ENCODE data around the gene OR8B4. TPM values are rescaled to one million over a fixed set of nuclear protein-coding genes. Genes with fewer than 3 reads are reported as not detected.

Gene OR8B4
- total and polyA plus RNA-seq, 11 donors: not detected

DNA sequence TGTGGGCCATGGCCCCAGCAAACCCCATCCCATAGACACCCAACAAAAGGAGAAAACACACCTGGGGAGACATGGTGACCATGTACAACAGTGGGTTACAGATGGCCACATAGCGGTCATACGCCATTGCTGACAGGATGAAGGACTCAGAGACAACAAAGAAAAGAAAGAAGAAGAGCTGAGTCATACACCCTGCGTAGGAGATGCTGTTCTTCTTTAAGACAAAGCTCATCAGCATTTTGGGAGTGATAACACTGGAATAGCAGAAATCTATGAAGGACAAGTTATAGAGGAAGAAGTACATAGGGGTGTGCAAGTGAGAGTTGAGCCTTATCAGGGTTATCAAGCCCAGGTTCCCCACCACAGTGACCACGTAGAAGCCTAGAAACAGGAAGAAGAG is 15.9 kb upstream of the OR8B4 start:
- 82 to 89% (median 85%) methylated on average over 4 of the region's 4 CpGs for WGBS, 4 donors
- Histone ChIP-seq H3K9me3 (no peaks in the 10 kb centered on the region), H3K36me3 (no peaks in the 10 kb centered on the region), H3K27ac (no peak overlapping the region), H3K27me3 (no peaks in the 10 kb centered on the region), H3K4me1 (no peaks in the 10 kb centered on the region), H3K4me3 (no peak overlapping the region)
- ATAC-seq: no peak
- no peak for TF ChIP-seq POLR2A (IDR thresholded peaks at IDR 0.05)
- TF ChIP-seq, protein P1, sequence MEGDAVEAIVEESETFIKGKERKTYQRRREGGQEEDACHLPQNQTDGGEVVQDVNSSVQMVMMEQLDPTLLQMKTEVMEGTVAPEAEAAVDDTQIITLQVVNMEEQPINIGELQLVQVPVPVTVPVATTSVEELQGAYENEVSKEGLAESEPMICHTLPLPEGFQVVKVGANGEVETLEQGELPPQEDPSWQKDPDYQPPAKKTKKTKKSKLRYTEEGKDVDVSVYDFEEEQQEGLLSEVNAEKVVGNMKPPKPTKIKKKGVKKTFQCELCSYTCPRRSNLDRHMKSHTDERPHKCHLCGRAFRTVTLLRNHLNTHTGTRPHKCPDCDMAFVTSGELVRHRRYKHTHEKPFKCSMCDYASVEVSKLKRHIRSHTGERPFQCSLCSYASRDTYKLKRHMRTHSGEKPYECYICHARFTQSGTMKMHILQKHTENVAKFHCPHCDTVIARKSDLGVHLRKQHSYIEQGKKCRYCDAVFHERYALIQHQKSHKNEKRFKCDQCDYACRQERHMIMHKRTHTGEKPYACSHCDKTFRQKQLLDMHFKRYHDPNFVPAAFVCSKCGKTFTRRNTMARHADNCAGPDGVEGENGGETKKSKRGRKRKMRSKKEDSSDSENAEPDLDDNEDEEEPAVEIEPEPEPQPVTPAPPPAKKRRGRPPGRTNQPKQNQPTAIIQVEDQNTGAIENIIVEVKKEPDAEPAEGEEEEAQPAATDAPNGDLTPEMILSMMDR (IDR thresholded peaks at IDR 0.05): no peak
- intact Hi-C loops (cut with DNase I): loop anchor here in 2 of 10 donors (10.0 kb wide), 1 partner anchor 144 kb away; no protein-coding TSS in a partner anchor
- DNase-seq: no peak

DNA sequence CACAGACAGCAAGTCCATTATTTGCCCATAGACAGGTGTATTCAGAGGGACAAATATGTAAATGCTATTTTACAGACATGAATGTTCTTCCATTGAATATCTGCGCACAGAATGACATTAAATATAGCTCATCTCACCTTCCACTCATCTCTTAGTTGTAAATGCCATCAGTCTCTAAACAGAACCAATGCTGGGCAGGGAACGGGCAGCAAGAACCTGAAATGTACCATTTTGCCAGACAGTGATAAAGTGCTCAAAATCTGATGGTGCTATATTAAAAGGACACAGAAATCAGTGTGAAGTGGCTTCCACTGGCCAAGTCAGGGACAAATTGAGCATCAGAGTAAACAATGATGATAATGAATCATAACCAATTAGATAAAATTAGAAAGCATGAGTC is 10.0 kb upstream of the OR8B4 start:
- H3K36me3 ChIP-seq: no peaks in the 10 kb centered on the region
- peaks cover 0 to 6% (median 2%) of the 10 kb centered on the region in 12 donors for H3K9me3 ChIP-seq
- no peak overlapping the region for H3K4me3 ChIP-seq
- 75 to 91% (median 85%) methylated on average over 2 of the region's 2 CpGs for WGBS, 4 donors
- intact Hi-C loops (cut with DNase I): no loop called here
- no peaks in the 10 kb centered on the region for H3K27me3 ChIP-seq
- no peak overlapping the region for H3K27ac ChIP-seq
- DNase-seq (no peak), ATAC-seq (no peak)
- TF ChIP-seq, protein P1 (IDR thresholded peaks at IDR 0.05): no peak
- no peak for TF ChIP-seq POLR2A (IDR thresholded peaks at IDR 0.05)
- H3K4me1 ChIP-seq: no peaks in the 10 kb centered on the region

DNA sequence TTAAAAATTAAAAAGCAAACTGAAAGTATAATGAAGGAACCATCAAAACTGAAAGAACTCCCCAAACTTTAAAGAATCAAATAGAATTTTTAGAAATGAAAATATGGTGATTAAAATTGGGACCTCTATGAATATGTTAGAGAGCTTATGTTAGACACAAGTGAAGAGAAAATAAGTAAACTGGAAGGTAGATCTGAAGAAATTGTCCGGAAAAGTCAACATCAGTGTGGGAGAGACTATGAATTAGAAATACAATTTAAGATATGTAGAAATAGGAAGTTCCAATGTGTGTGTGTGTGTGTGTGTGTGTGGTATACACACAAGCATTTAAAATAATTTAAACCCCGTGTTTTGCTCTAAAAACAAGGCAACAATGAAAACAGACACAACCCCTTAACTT is 4.9 kb upstream of the OR8B4 start:
- no peaks in the 10 kb centered on the region for H3K4me1 ChIP-seq
- H3K36me3 ChIP-seq: no peaks in the 10 kb centered on the region
- ATAC-seq (no peak), DNase-seq (no peak)
- H3K27ac ChIP-seq: no peak overlapping the region
- 70 to 81% (median 77%) methylated on average over 2 of the region's 2 CpGs for WGBS, 4 donors
- no peak overlapping the region for H3K4me3 ChIP-seq
- intact Hi-C loops (cut with DNase I): no loop called here
- TF ChIP-seq POLR2A (IDR thresholded peaks at IDR 0.05): no peak
- TF ChIP-seq, protein P1 (IDR thresholded peaks at IDR 0.05): no peak
- H3K9me3 ChIP-seq: peaks cover 0 to 17% (median 4%) of the 10 kb centered on the region in 12 donors
- H3K27me3 ChIP-seq: no peaks in the 10 kb centered on the region

DNA sequence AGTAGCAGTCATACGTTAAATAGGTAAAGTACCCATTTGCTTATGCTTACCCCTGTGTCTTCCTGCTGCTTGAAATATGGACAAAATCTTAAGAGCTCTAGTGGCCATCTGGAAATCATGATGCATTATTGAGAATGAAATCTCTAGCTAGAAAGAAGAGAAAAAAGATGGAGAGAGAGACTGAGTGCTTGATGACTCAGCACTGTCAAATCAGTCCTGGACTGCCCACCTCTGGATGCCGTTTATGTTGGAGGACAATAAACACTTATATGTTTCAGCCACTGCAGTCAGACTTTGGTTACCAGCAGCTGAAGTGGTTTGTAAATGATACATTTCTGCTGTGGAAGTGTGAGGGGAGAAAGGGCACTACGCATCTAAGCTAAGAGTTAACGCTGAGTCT is 3.6 kb downstream of the OR8B4 start:
- H3K4me3 ChIP-seq: no peak overlapping the region
- intact Hi-C loops (cut with DNase I): loop anchor here in 1 of 10 donors (5.0 kb wide), 1 partner anchor 156 kb away; no protein-coding TSS in a partner anchor
- peaks cover 0 to 19% (median 0%) of the 10 kb centered on the region in 9 donors for H3K27me3 ChIP-seq
- ATAC-seq (no peak), DNase-seq (no peak)
- no peaks in the 10 kb centered on the region for H3K9me3 ChIP-seq
- 82 to 87% (median 86%) methylated on average over 4 of the region's 4 CpGs for WGBS, 4 donors
- no peaks in the 10 kb centered on the region for H3K36me3 ChIP-seq
- no peak overlapping the region for H3K27ac ChIP-seq
- H3K4me1 ChIP-seq: no peaks in the 10 kb centered on the region
- TF ChIP-seq, protein P1 (IDR thresholded peaks at IDR 0.05): no peak
- no peak for TF ChIP-seq POLR2A (IDR thresholded peaks at IDR 0.05)
